GM13976 (cell line): ENCODE data around the gene TEX19.

Experiments
- DNase-seq: peaks from one replicate; pipeline ENCODE4 v3.0.0; 2012; ENCODE audit warnings: low spot score
- in situ Hi-C: fragments of 300-500 bp; cut with MboI; formaldehyde crosslinking; loops from one replicate; pipeline ENCODE4 v1.12.0; 2022; ENCODE audit warnings: low sequenced_read_pairs, mixed read lengths, inconsistent platforms; ENCODE audit not compliant: unreplicated experiment
- TF ChIP-seq, protein P1 (sequence below): IDR thresholded peaks from 2 replicates; pipeline ENCODE4 v1.5.1; 2012; ENCODE audit warnings: borderline replicate concordance, mild to moderate bottlenecking; ENCODE audit not compliant: insufficient read depth; ENCODE audit errors: extremely low read depth, missing control alignments, control extremely low read depth

Gene TEX19

DNA sequence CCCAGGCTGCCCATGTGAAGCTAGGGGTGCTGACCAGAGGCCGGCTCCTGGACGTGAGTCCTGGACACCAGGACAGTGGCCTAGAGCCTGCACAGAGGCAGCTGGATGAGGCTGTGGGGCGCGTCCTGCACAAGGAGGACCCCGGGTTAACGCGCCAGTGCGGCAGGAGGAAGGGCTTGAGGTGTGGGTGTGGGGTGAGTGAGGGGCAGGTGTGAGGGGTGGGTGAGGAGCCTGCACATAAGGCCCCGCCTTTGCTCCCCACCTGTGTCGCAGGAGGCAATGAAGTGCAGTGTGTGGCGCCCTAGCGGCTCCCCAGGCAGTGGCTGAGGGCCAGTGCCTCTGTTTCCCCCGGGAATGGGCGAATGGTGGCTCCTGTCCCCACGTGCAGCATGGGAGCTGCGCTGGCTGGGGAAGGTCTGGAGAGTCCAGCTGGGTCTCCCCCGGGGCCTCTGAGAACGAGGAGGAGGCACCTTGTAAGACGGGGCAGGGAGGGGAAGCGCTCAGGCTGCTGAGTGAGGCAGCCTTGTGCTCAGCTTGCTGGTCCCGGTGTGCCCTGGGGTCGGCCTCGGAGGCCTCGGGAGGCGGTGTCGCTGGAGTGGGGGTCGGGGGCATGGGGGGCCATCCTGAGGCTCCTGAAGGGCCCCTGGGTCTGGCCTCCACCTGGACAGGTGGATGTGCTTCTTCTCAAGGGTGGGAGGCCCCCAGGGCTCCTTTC lies 44.9 kb upstream of the TEX19 start:
- TF ChIP-seq, protein P1, sequence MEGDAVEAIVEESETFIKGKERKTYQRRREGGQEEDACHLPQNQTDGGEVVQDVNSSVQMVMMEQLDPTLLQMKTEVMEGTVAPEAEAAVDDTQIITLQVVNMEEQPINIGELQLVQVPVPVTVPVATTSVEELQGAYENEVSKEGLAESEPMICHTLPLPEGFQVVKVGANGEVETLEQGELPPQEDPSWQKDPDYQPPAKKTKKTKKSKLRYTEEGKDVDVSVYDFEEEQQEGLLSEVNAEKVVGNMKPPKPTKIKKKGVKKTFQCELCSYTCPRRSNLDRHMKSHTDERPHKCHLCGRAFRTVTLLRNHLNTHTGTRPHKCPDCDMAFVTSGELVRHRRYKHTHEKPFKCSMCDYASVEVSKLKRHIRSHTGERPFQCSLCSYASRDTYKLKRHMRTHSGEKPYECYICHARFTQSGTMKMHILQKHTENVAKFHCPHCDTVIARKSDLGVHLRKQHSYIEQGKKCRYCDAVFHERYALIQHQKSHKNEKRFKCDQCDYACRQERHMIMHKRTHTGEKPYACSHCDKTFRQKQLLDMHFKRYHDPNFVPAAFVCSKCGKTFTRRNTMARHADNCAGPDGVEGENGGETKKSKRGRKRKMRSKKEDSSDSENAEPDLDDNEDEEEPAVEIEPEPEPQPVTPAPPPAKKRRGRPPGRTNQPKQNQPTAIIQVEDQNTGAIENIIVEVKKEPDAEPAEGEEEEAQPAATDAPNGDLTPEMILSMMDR = no peak
- DNase-seq = no peak
- in situ Hi-C loops = no loop called here

DNA sequence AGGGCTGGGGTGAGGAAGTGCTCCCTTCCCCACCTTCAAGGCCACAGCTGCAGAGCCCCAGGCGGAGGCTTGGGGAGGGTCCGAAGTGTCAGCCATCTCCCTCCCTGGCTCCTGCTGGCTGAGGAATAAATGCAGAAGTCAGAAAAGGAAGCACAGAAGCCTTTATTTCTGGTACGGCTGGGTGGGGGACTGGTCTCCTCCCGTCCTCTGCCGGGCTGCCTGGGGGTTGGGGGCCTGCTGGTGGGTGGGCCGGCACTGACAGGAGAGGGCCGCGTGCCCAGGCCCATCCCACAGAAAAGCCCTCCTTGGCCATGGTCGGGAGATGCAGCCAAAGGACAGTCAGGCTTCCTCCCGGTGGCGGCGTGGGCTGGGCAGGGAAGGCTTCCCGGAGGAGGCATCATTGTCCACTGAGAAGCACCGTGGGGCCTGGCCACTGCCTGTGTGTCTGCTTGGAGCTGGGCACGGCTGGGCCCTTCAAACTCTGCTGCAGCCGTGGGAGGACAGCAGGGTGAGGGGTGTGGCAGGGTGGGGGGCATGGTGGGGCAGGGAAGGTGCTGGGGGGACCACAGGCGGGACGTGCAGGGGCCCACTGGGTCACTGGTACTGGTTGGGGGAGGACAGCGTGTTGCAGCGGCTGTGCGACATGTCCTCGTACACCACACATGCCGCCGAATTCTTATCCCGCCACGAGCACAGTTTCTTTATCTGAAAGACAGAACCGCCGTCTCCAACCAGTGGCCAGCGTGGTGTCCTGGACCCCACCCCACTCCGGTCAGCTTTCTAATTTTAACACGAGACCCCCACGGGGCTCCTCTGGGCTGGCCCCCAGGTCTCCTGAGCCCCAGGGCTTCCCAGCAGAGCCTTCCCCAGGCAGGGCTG lies 44.1 kb upstream of the TEX19 start:
- TF ChIP-seq, protein P1 = no peak
- no peak for DNase-seq
- in situ Hi-C loops = no loop called here

DNA sequence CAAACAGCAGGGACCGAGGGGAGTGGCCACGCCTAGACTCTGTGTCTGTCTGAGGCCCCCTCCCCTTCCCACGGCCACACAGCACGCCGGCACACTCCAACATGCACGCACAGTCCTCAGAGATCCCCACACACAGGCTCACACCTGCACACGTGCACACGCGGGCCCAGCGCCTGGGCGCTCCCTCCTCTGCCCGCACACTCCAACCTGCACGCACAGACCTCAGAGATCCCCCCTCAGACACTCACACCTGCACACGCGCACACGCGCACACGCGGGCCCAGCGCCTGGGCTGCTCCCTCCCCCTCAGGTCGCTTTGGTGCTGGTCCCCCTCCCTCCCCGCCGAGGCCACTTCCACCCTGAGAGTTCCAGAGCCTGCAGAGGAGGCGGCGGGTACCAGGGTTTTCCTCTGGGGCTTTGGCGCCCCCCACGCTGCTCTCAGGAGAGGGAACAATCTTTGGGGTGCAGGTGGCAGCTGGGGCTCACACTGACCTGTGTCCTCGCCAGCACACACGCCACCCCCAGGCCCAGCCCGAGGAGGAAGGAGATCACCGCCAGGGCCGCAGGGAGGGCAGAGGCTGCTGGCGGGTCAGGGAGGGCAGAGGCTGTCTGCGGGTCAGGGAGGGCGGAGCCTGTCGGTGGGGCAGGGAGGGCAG lies 43.2 kb upstream of the TEX19 start:
- in situ Hi-C loops = no loop called here
- no peak for DNase-seq
- TF ChIP-seq, protein P1 = no peak

DNA sequence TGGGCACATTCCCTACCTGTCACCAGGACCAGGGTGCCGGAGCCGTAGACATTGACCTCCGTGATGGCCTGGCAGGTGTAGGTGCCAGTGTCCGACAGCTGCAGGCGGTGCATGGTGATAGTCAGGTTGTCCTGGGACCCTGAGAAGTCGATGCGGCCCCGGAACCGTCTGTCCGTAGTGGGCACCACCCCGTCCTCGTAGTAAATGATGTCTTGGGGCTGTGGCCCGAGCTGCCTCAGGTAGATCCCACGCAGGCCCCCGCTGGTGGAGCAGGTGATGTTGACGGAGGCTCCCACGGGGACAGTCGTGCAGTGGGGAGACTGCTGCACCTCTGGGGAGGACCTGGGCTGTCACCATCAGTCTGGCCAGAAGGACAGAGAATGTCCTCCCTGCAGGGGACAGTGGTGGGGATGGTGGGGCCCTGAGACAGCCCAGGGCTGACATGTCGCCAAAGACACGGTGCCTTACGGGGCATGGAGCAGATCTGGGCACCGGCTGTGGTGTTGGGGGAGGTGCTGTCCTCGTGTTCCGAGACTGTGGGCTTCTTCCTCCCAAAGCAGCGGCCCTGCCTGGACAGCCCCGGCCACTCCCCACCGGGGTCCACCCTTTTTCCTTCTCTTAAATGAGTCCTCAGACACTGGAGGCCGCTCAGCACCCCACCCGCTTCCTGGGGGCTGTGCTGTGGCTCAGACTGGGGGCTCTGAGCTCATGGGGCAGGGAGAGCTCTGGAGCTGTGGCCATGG lies 42.2 kb upstream of the TEX19 start:
- no peak for DNase-seq
- in situ Hi-C loops = no loop called here
- TF ChIP-seq, protein P1 = no peak

DNA sequence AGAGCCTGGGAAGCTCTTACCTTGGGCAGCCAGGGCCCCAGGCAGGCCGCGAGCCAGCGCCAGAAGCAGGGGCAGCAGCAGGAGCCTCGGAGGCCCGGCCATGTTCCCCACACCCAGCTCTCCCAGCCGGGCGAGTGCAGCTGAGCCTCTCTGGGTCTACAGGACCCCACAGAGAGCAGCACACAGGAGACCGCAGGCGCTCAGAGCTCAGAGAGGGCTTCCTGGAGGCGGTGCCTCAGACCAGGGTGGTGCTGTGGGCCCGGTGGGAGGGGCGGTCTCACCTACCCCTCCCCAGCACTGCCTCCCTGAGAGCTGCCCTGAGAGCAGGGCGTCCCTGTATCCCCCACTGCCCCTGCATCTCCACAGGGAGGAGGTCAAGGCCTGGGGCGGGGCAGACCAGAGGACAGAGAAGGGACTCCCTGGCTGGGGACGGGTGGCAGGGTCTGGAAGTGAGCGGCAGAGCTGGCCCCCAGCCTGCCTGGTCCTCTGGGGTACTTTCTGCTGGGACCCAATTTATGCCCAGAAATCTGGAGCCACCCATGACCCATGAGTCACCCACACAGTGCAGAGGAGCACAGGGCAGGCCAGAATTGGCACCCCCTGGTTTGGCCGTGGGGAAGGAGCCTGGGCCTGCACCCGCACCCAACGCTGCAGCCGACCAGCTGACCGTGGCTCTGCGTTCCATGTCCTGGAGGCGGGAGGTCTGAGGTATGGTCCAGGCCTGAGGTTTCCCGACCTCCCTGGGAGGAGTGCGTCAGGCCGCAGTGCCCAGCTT lies 41.5 kb upstream of the TEX19 start, which contains the start of gene CD7:
TSS of gene CD7 (minus strand) at position 215 of the 775 bp plus-strand sequence. CDS start at position 102, 113 bp downstream.
- in situ Hi-C loops = no loop called here
- no peak for DNase-seq
- TF ChIP-seq, protein P1 = no peak
